OCI-M2 (cell line): ENCODE results near the gene WSCD2.

Source experiments
- DNase-seq: peaks from one replicate; lab custom pipeline; 2025; ENCODE audit not compliant: unreplicated experiment; lab: John Stamatoyannopoulos, UW

WSCD2 gene

GRCh38 chr12:108107293-108107692 is 21.8 kb upstream of the WSCD2 start:
- DNase-seq = no peak

- DNase-seq = no peak
Observed at GRCh38 chr12:108109504-108109903, 19.6 kb upstream of the WSCD2 start.

- DNase-seq = no peak
Observed at GRCh38 chr12:108109954-108110353, 19.1 kb upstream of the WSCD2 start.

- no peak for DNase-seq
Observed at GRCh38 chr12:108110844-108111243, 18.2 kb upstream of the WSCD2 start.

- DNase-seq = no peak
Observed at GRCh38 chr12:108112832-108113556, 16.1 kb upstream of the WSCD2 start.

- DNase-seq = no peak
Observed at GRCh38 chr12:108115123-108116121, 13.7 kb upstream of the WSCD2 start.

- no peak for DNase-seq
Observed at GRCh38 chr12:108116254-108116653, 12.8 kb upstream of the WSCD2 start.

GRCh38 chr12:108116699-108117098 is 12.4 kb upstream of the WSCD2 start:
- DNase-seq = no peak

GRCh38 chr12:108117163-108117849 is 11.8 kb upstream of the WSCD2 start:
- DNase-seq = no peak

GRCh38 chr12:108117902-108118301 is 11.2 kb upstream of the WSCD2 start:
- DNase-seq = no peak

- no peak for DNase-seq
Observed at GRCh38 chr12:108119126-108119973, 9.7 kb upstream of the WSCD2 start.

- no peak for DNase-seq
Observed at GRCh38 chr12:108119974-108120862, 8.9 kb upstream of the WSCD2 start.

GRCh38 chr12:108120863-108121165 is 8.3 kb upstream of the WSCD2 start:
- no peak for DNase-seq

- DNase-seq = no peak
Observed at GRCh38 chr12:108121320-108121719, 7.8 kb upstream of the WSCD2 start.

GRCh38 chr12:108121728-108122471 is 7.2 kb upstream of the WSCD2 start:
- no peak for DNase-seq

- DNase-seq = no peak
Observed at GRCh38 chr12:108122644-108123043, 6.4 kb upstream of the WSCD2 start.

- DNase-seq = no peak
Observed at GRCh38 chr12:108123402-108123801, 5.7 kb upstream of the WSCD2 start.

- no peak for DNase-seq
Observed at GRCh38 chr12:108125073-108125472, 4.0 kb upstream of the WSCD2 start.

- no peak for DNase-seq
Observed at GRCh38 chr12:108126212-108126611, 2.9 kb upstream of the WSCD2 start.
